Mucosa of descending colon (tissue), 3 donors: ENCODE results near the gene VSTM2B. TPM values are rescaled to one million over a fixed set of nuclear protein-coding genes. Genes with fewer than 3 reads are reported as not detected.

Source experiments
- ATAC-seq: fragments of 200-7000 bp; cut with Tn5 transposase; one replicate; pipeline ENCODE4 v1.9.1; 2020; ENCODE audit warnings: mild to moderate bottlenecking, moderate library complexity
- DNase-seq, 3 donors: peaks; one replicate each; pipeline ENCODE4 v3.0.0-alpha.2; 2020
- H3K36me3 ChIP-seq: fragments of 200-600 bp; one replicate; pipeline ENCODE4 v1.8.0; 2021; ENCODE audit warnings: low read depth, mild to moderate bottlenecking
- H3K4me1 ChIP-seq: fragments of 200-600 bp; one replicate; pipeline ENCODE4 v1.8.0; 2021; ENCODE audit warnings: low read depth, mild to moderate bottlenecking
- H3K4me3 ChIP-seq: fragments of 200-600 bp; one replicate; pipeline ENCODE4 v1.8.0; 2021; ENCODE audit warnings: mild to moderate bottlenecking
- H3K9me3 ChIP-seq: fragments of 200-600 bp; one replicate; pipeline ENCODE4 v1.8.0; 2021; ENCODE audit warnings: mild to moderate bottlenecking
- CTCF ChIP-seq: fragments of 200-600 bp; IDR thresholded peaks from one replicate; pipeline ENCODE4 v1.8.0; 2022; ENCODE audit warnings: antibody characterized with exemption, mild to moderate bottlenecking
- intact Hi-C, 2 donors: fragments of 100-400 bp; cut with DNase I in 1 of 2; cut with micrococcal nuclease in 1 of 2; formaldehyde crosslinking; loops; one replicate each; pipeline versions ENCODE4 v1.11.0 to v1.11.1; 2022; cut with DNase I, micrococcal nuclease
- total RNA-seq, 3 donors: library from RNA; stranded (reverse); fragmentation: NEBNext Ultra II Directional in 2 of 3; extraction: Animal tissue kit (Norgen Biotek cat#: 25700) in 2 of 3; gene quantifications; one replicate each; pipeline versions ENCODE4 v1.2.1 to v1.2.4, GENCODE V29; 2021 to 2023
- donor health status: DM: no; HTN: no; CAD: no; lungs with moderate emphysema.
- donor health status: DM: no; HTN: no; CAD: no.
- donor health status: DM: no; HTN: yes; CAD: no.

Gene VSTM2B
- total RNA-seq, 3 donors from 2014 or later: 0.32 TPM; not detected in 2

- Histone ChIP-seq H3K4me1 (no peaks in the 10 kb centered on the region), H3K4me3 (no peak overlapping the region), H3K9me3 (no peaks in the 10 kb centered on the region), H3K36me3 (no peaks in the 10 kb centered on the region)
- DNase-seq: no peak
- no peak for ATAC-seq
- TF ChIP-seq CTCF: no peak
- intact Hi-C loops: no loop called here
These were observed 20.9 kb downstream of the VSTM2B start for GRCh38 chr19:29546583-29547190.

GRCh38 chr19:29547361-29547960, 21.7 kb downstream of the VSTM2B start:
- DNase-seq (no peak), ATAC-seq (no peak)
- TF ChIP-seq CTCF: no peak
- H3K4me1 ChIP-seq: no peaks in the 10 kb centered on the region
- no peaks in the 10 kb centered on the region for H3K9me3 ChIP-seq
- H3K36me3 ChIP-seq: no peaks in the 10 kb centered on the region
- intact Hi-C loops: no loop called here
- no peak overlapping the region for H3K4me3 ChIP-seq

GRCh38 chr19:29547981-29548380, 22.2 kb downstream of the VSTM2B start:
- ATAC-seq (no peak), DNase-seq (no peak)
- Histone ChIP-seq H3K4me3 (no peak overlapping the region), H3K9me3 (no peaks in the 10 kb centered on the region), H3K4me1 (no peaks in the 10 kb centered on the region), H3K36me3 (no peaks in the 10 kb centered on the region)
- no peak for TF ChIP-seq CTCF
- intact Hi-C loops: no loop called here

- intact Hi-C loops: no loop called here
- H3K36me3 ChIP-seq: no peaks in the 10 kb centered on the region
These were observed 22.8 kb downstream of the VSTM2B start for GRCh38 chr19:29548483-29549085.

More at GRCh38 chr19:29548483-29549085, 22.8 kb downstream of the VSTM2B start:
- H3K9me3 ChIP-seq: no peaks in the 10 kb centered on the region
- TF ChIP-seq CTCF: no peak
- DNase-seq (no peak), ATAC-seq (no peak)
- no peaks in the 10 kb centered on the region for H3K4me1 ChIP-seq
- H3K4me3 ChIP-seq: no peak overlapping the region
